Heart left ventricle (tissue), 16 donors: ENCODE results near the gene BHLHA9. TPM values are rescaled to one million over a fixed set of nuclear protein-coding genes. Genes with fewer than 3 reads are reported as not detected.

ENCODE experiments used
- ATAC-seq, 4 donors: fragments of 200-7000 bp; cut with Tn5 transposase; one replicate each; pipeline ENCODE4 v1.9.1; 2020 to 2022; ENCODE audit warnings: moderate library complexity in 4 of 4, mild to moderate bottlenecking in 3 of 4, moderate number of reproducible peaks in 1 of 4
- DNase-seq, 5 donors: peaks; one replicate each; pipeline ENCODE4 v3.0.0-alpha.2; 2020
- H3K27ac ChIP-seq, 12 donors: fragments of 200-600 bp; sonication (generic) in 4 of 12; one replicate each; pipeline versions ENCODE4 v1.5.0 to v1.8.0; 2016 to 2022; ENCODE audit warnings: mild to moderate bottlenecking in 2 of 12
- H3K27me3 ChIP-seq, 9 donors: fragments of 200-600 bp; sonication (generic) in 2 of 9; one replicate each; pipeline versions ENCODE4 v1.5.1 to v1.8.0; 2016 to 2022; ENCODE audit warnings: mild to moderate bottlenecking in 3 of 9
- H3K36me3 ChIP-seq, 9 donors: fragments of 200-600 bp; sonication (generic) in 2 of 9; one replicate each; pipeline versions ENCODE4 v1.5.0 to v1.8.0; 2018 to 2022; ENCODE audit warnings: mild to moderate bottlenecking in 2 of 9
- H3K4me1 ChIP-seq, 12 donors: fragments of 200-600 bp; sonication (generic) in 4 of 12; one replicate each; pipeline versions ENCODE4 v1.5.0 to v1.8.0; 2016 to 2022; ENCODE audit warnings: mild to moderate bottlenecking in 3 of 12
- H3K4me3 ChIP-seq, 12 donors: fragments of 200-600 bp; sonication (generic) in 4 of 12; one replicate each; pipeline versions ENCODE4 v1.5.0 to v1.8.0; 2017 to 2022; ENCODE audit warnings: mild to moderate bottlenecking in 9 of 12, moderate library complexity in 4 of 12
- H3K9me3 ChIP-seq, 12 donors: fragments of 200-600 bp; sonication (generic) in 4 of 12; one replicate each; pipeline versions ENCODE4 v1.5.0 to v1.8.0; 2016 to 2022; ENCODE audit warnings: mild to moderate bottlenecking in 1 of 12
- CTCF ChIP-seq, 12 donors: fragments of 200-600 bp; sonication (generic) in 4 of 12; IDR thresholded peaks; one replicate each; pipeline versions ENCODE4 v1.5.0 to v1.8.0; 2018 to 2022; ENCODE audit warnings: antibody characterized with exemption in 12 of 12, mild to moderate bottlenecking in 5 of 12
- POLR2A ChIP-seq, 2 donors: fragments of 450-650 bp; IDR thresholded peaks; one replicate each; pipeline ENCODE4 v1.6.1; 2017; ENCODE audit warnings: antibody characterized with exemption in 2 of 2, mild to moderate bottlenecking in 2 of 2, moderate library complexity in 2 of 2
- WGBS, 4 donors: extraction: QIAGEN DNeasy Blood & Tissue Kit in 2 of 4; methylation state at CpG; one replicate each; pipeline versions ENCODE4 v1.1.5 to v1.1.7; 2013 to 2018; 5-methylcytosine and 5-hydroxymethylcytosine counted together
- intact Hi-C, 10 donors: fragments of 100-400 bp; cut with DNase I; formaldehyde crosslinking; loops; one replicate each; pipeline versions ENCODE4 v1.11.1 to v1.14.2; 2022
- polyA plus RNA-seq, 2 donors: library from polyadenylated mRNA; stranded (reverse); fragments of 200-250 nt; gene quantifications; one replicate each; pipeline ENCODE4 v1.2.3, GENCODE V29; 2013
- total RNA-seq, 9 donors: library from RNA; depleted of rRNA in 2 of 9; stranded (reverse); fragments of >200 nt in 2 of 9; fragmentation: NEBNext Ultra II Directional in 3 of 9; extraction: Animal tissue kit (Norgen Biotek cat#: 25700) in 3 of 9; gene quantifications; one replicate each; pipeline versions ENCODE4 v1.1.0 to v1.2.4, GENCODE V29; 2016 to 2023
- donor health status: ischemic (EF 13 %, LVEDD 7.1; RV severe dilation, severe dysfunction).
- donor health status: healthy with polysubstance abuse.
- donor health status: DM: no; HTN: yes; CAD: no.
- donor health status: DM: no; HTN: no; CAD: no.
- donor health status: ischemic (EF 25% LVEDD 6.9; RV normal size, moderate dysfunction).
- donor health status: ischemic (EF 25% LVEDD 5.7; RV mildly dilated, moderate dysfunction).
- donor health status: healthy.
- donor health status: DM: yes; HTN: yes; CAD: no.
- donor health status: ischemic (EF 35%, LVEDD 5.7; RV mildly dilated, moderate dysfunction).
- donor health status: nonischemic (EF 11% LVEDD 7.7; RV severe dilation, severe dysfunction).
- donor health status: DM: yes; HTN: yes; CAD: no.
- donor health status: PGD.
- donor health status: ischemic (EF 29% LVEDD 5.4; RV normal size, mild dysfunction).
- donor health status: nonischemic (EF 23%, LVEDD 6.1; RV moderate dilation, normal function).

BHLHA9 gene
- total and polyA plus RNA-seq, 11 donors, result not detected

- no peak for TF ChIP-seq CTCF (IDR thresholded peaks at IDR 0.05)
- Histone ChIP-seq H3K4me3 (no peak overlapping the region), H3K36me3 (no peaks in the 10 kb centered on the region), H3K27ac (no peak overlapping the region), H3K4me1 (peaks cover 0 to 29% (median 12%) of the 10 kb centered on the region in 12 donors), H3K27me3 (peaks cover 2 to 39% (median 23%) of the 10 kb centered on the region in 9 donors), H3K9me3 (no peaks in the 10 kb centered on the region)
- WGBS, 4 donors, result 13 to 16% (median 14%) methylated on average over 13 to 42 of the region's 42 CpGs; no CpG with 5 or more reads in 1 of the 4 donors
- DNase-seq, result no peak
- intact Hi-C loops, result loop anchor here in 2 of 10 donors (10.0 kb wide), 2 partner anchors 244 to 354 kb away; partner anchors contain the start of genes INPP5K (in 1 of the 2) and SLC43A2 (in 1 of the 2)
- ATAC-seq, result no peak
These were observed 783 bp downstream of the BHLHA9 start for GRCh38 chr17:1271030-1271423.

GRCh38 chr17:1271441-1271840, 1.2 kb downstream of the BHLHA9 start:
- Histone ChIP-seq H3K4me3 (no peak overlapping the region), H3K27me3 (peaks cover 2 to 39% (median 23%) of the 10 kb centered on the region in 9 donors), H3K36me3 (no peaks in the 10 kb centered on the region), H3K27ac (no peak overlapping the region), H3K9me3 (no peaks in the 10 kb centered on the region), H3K4me1 (peaks cover 0 to 32% (median 13%) of the 10 kb centered on the region in 12 donors)
- DNase-seq, result no peak
- WGBS, 4 donors, result 62 to 81% (median 67%) methylated on average over 17 to 18 of the region's 18 CpGs
- no peak for ATAC-seq
- TF ChIP-seq POLR2A (IDR thresholded peaks at IDR 0.05), result no peak
- no peak for TF ChIP-seq CTCF (IDR thresholded peaks at IDR 0.05)
- intact Hi-C loops, result loop anchor here in 2 of 10 donors (10.0 kb wide), 2 partner anchors 243 to 353 kb away; partner anchors contain the start of genes INPP5K (in 1 of the 2) and SLC43A2 (in 1 of the 2)

- H3K4me1 ChIP-seq, result peaks cover 0 to 26% (median 8%) of the 10 kb centered on the region in 12 donors
- ATAC-seq (no peak), DNase-seq (no peak)
- no peaks in the 10 kb centered on the region for H3K9me3 ChIP-seq
- WGBS, 4 donors, result 67 to 79% (median 76%) methylated on average over 6 to 12 of the region's 12 CpGs
- H3K27ac ChIP-seq, result no peak overlapping the region
- no peaks in the 10 kb centered on the region for H3K36me3 ChIP-seq
- peaks cover 2 to 43% (median 23%) of the 10 kb centered on the region in 9 donors for H3K27me3 ChIP-seq
- TF ChIP-seq POLR2A (IDR thresholded peaks at IDR 0.05), result no peak
- TF ChIP-seq CTCF (IDR thresholded peaks at IDR 0.05), result no peak
- no peak overlapping the region for H3K4me3 ChIP-seq
- intact Hi-C loops, result loop anchor here in 2 of 10 donors (10.0 kb wide), 2 partner anchors 242 to 352 kb away; partner anchors contain the start of genes INPP5K (in 1 of the 2) and SLC43A2 (in 1 of the 2)
These were observed 2.5 kb downstream of the BHLHA9 start for GRCh38 chr17:1272701-1273100.

GRCh38 chr17:1273492-1274244, 3.4 kb downstream of the BHLHA9 start:
- Histone ChIP-seq H3K9me3 (no peaks in the 10 kb centered on the region), H3K27me3 (peaks cover 2 to 43% (median 23%) of the 10 kb centered on the region in 9 donors), H3K4me1 (peaks cover 0 to 19% (median 5%) of the 10 kb centered on the region in 12 donors), H3K36me3 (no peaks in the 10 kb centered on the region), H3K27ac (no peak overlapping the region), H3K4me3 (no peak overlapping the region)
- intact Hi-C loops, result loop anchor here in 2 of 10 donors (10.0 kb wide), 2 partner anchors 241 to 351 kb away; partner anchors contain the start of genes INPP5K (in 1 of the 2) and SLC43A2 (in 1 of the 2)
- DNase-seq (no peak), ATAC-seq (no peak)
- TF ChIP-seq CTCF (IDR thresholded peaks at IDR 0.05), result no peak
- TF ChIP-seq POLR2A (IDR thresholded peaks at IDR 0.05), result no peak
- 72 to 86% (median 82%) methylated on average over 13 of the region's 13 CpGs for WGBS, 4 donors
